A549 treated with GW870086 at 1 μM for 4 hours (cell line): ENCODE measurements around the gene DBF4B. TPM values are rescaled to one million over a fixed set of nuclear protein-coding genes. Genes with fewer than 3 reads are reported as not detected.

Experiments used
- total RNA-seq: library from RNA; stranded (reverse); fragments of 200-300 nt; extraction: Qiagen RNA extraction; gene quantifications from 5 replicates; pipeline ENCODE4 v1.2.3, GENCODE V29; 2022; ENCODE audit warnings: low read depth

The DBF4B gene, protein sequence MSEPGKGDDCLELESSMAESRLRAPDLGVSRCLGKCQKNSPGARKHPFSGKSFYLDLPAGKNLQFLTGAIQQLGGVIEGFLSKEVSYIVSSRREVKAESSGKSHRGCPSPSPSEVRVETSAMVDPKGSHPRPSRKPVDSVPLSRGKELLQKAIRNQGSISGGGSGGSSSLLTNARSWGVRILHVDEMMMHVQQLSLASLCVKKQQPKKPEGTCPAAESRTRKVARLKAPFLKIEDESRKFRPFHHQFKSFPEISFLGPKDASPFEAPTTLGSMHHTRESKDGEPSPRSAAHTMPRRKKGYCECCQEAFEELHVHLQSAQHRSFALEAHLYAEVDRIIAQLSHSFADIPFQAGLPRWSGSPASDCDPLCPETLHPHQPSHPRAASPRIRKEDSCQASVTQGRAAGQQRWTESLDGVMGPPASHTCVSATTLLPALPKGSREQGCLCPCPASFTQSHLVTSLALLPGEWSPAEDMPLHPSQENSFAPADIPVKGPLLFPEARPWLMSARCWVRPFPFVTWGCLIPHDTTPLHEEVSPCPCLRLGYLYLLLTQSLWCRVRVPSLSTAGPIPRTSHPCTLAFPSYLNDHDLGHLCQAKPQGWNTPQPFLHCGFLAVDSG
- 19.9 to 27.8 TPM (median 23.4 TPM) in 5 replicates for total RNA-seq

DNA sequence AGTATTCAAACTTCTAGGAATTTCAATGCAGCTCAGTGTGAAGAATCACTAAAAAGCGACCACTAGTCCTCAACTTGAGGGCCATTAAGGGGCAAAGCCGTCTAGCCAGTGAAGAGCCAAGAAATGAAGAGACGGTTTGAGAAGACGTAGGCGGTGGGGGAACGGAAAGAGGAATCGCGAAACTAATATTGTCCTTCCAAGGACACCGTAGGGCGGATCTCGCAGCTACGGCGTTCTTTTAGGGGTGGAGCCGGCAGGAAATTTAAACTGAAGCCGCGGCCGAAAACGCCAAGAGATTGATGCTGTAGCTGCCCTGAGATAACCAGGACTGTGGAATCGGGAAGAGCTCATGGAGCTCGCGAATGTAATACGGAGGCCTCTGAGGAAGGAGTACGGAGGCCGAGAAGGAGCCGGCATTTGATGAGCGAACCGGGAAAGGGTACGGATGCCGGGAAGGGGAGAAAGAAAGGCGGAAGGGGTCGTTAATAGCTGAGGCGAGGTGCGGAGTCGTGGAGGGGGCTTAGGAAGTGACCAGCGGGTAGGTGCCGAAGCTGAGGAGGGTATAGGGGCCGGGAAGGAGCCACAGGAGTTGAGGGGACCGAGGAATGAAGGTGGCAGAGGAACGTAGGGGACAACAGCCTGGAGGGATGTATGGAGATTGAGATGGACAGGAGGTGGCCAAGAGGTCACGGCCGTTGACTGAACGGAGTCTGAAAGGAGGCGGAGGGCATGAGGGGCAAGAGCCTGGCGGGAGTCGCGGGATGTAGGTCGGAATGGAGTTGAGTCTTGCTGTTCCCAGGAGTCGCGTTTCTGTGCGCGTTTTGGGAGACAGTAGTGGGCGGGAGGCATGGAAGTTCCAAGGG is at the start of gene DBF4B:
Gene DBF4B, plus strand, starts transcription at position 265 of the 863 bp plus-strand sequence. Its CDS starts 156 bp downstream, at position 421.

DNA sequence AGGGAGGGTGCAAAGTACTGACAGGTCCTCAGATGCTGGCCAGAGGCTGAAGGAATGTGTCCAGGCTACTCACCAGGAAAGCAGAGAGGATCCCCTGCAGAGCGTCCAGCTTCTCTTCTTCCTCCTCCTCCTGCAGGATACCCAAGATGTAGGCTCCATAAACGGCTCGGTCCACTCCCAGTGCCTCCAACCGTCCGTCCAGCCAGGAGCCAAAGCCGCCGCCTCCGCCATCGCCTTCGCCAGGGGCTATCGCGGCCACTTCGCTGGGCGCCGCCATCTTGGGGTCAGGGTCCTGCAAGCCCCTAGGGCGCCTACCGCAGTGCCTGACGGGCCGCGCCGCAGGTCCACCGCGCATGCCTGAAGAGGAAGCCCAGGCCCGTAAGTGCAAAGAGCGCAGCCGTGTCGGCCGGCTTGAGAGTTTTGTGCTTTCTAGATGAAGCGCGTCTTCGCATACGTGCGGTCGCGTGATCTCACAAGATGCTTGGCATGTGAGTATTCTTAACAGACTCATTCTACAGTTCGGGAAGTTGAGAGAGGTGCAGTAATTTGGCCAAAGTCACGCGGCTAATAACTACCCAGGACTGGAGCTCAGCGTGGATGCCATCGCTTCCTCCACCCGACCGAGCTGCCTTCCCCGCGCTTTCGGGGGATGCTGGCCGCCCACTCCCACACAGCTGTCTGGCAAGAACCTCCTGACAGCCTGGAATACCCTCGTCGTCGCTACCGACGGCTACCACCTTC is 18.8 kb upstream of the DBF4B start, which contains the start of gene CCDC43:
Gene CCDC43, minus strand, starts transcription at position 300 of the 741 bp plus-strand sequence. Its CDS starts 23 bp downstream, at position 277.

DNA sequence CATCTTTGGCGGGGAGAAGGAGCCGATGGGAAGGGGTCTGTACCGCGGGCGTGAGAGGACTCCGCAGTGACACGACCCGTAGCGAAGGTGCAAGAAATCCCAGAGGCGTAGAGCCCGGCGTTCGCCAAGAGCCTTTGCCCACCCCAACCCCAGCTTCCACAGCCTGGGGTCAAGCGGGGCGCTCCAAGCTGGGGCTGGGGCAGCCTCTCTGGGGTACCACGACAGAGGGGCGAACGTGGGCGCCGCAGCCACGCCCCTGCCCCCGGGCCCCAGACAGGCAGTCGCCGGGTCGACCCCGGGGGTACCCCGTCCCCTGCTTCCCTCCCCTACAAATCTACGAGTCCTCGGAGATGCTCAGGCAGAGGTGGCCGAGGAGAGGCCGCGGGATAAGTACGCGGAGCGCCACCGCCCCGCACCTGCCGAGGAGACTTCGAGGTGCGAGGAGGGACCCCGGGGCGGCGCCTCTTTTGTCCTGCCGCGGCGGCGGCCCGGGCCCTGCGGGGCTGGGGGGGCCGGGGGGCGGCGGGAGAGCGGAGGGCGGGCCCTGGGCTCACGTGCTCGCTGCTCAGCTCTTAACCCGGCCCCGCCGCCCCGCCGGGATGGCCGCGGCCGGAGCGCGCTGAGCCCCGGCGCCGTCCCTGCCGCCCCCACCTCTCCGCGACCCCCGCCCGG is 50.1 kb downstream of the DBF4B start, which contains the start of gene ADAM11:
Gene ADAM11, plus strand, starts transcription at position 575 of the 672 bp plus-strand sequence. CDS start 212 bp downstream, outside the sequence.

Other genes with a start within 250 kb of the DBF4B start
- gene GPATCH8, start 205.3 kb upstream of the DBF4B start, total RNA-seq, result 15.3 to 22.7 TPM (median 21.8 TPM) in 5 replicates
- gene FZD2, start 151.2 kb upstream of the DBF4B start, total RNA-seq, result 26.0 to 31.3 TPM (median 27.9 TPM) in 5 replicates
- gene MEIOC, start 52.2 kb upstream of the DBF4B start, total RNA-seq, result 1.3 to 3.7 TPM (median 2.4 TPM) in 5 replicates
- gene CCDC43, start 18.9 kb upstream of the DBF4B start, total RNA-seq, result 24.7 to 36.7 TPM (median 30.0 TPM) in 5 replicates
- 1.2 to 2.0 TPM (median 1.8 TPM) in 5 replicates for gene ADAM11, start 50.3 kb downstream of the DBF4B start, total RNA-seq
- 24.6 to 30.7 TPM (median 28.3 TPM) in 5 replicates for gene GJC1, start 121.6 kb downstream of the DBF4B start, total RNA-seq
- gene HIGD1B, start 139.2 kb downstream of the DBF4B start, total RNA-seq, result not detected in 5 replicates
- gene EFTUD2, start 190.8 kb downstream of the DBF4B start, total RNA-seq, result 143 to 164 TPM (median 147 TPM) in 5 replicates
- gene GFAP, start 206.8 kb downstream of the DBF4B start, total RNA-seq, result 0.70 to 1.0 TPM (median 0.98 TPM) in 5 replicates
- 28.5 to 39.8 TPM (median 35.4 TPM) in 5 replicates for gene KIF18B, start 239.1 kb downstream of the DBF4B start, total RNA-seq